Effector memory CD4-positive, alpha-beta T cell (primary cell): ENCODE data around the gene RAB31.

Source experiments
- DNase-seq, 3 donors: peaks; one replicate each; pipeline ENCODE4 v3.0.0-alpha.2; 2020
- H3K27ac ChIP-seq: 2 replicates; pipeline ENCODE4 v1.7.0; 2013; ENCODE audit warnings: mild to moderate bottlenecking, low read length, moderate library complexity; ENCODE audit not compliant: insufficient read depth, poor library complexity, severe bottlenecking
- H3K27me3 ChIP-seq: replicated peaks from 2 replicates; pipeline ENCODE4 v1.7.0; 2013; ENCODE audit warnings: mild to moderate bottlenecking, low read length; ENCODE audit not compliant: insufficient read depth, control insufficient read depth, poor library complexity, severe bottlenecking
- H3K36me3 ChIP-seq: 2 replicates; pipeline ENCODE4 v1.7.0; 2013; ENCODE audit warnings: mild to moderate bottlenecking, low read length, moderate library complexity; ENCODE audit not compliant: control insufficient read depth, insufficient read depth
- H3K4me1 ChIP-seq: 2 replicates; pipeline ENCODE4 v1.7.0; 2013; ENCODE audit warnings: low read length, mild to moderate bottlenecking; ENCODE audit not compliant: control insufficient read depth, insufficient read depth, poor library complexity, severe bottlenecking
- H3K4me3 ChIP-seq: 2 replicates; pipeline ENCODE4 v1.7.0; 2013; ENCODE audit warnings: low read length, low read depth, mild to moderate bottlenecking; ENCODE audit not compliant: insufficient read depth, poor library complexity, severe bottlenecking
- H3K9me3 ChIP-seq: 2 replicates; pipeline ENCODE4 v1.7.0; 2013; ENCODE audit warnings: mild to moderate bottlenecking, low read length, moderate library complexity; ENCODE audit not compliant: control insufficient read depth

The RAB31 gene

GRCh38 chr18:9704233-9705118, 3.6 kb upstream of the RAB31 start:
- Histone ChIP-seq H3K27me3 (peaks cover 10% of the 10 kb centered on the region), H3K4me3 (no peak overlapping the region), H3K9me3 (no peaks in the 10 kb centered on the region), H3K27ac (no peak overlapping the region), H3K4me1 (peaks cover 8% of the 10 kb centered on the region), H3K36me3 (no peaks in the 10 kb centered on the region)
- no peak for DNase-seq

- no peak for DNase-seq
- Histone ChIP-seq H3K4me1 (peaks cover 8% of the 10 kb centered on the region), H3K36me3 (no peaks in the 10 kb centered on the region), H3K27me3 (peaks cover 15% of the 10 kb centered on the region), H3K9me3 (no peaks in the 10 kb centered on the region), H3K4me3 (no peak overlapping the region), H3K27ac (no peak overlapping the region)
These were observed 2.8 kb upstream of the RAB31 start for GRCh38 chr18:9705183-9705829.

- Histone ChIP-seq H3K36me3 (no peaks in the 10 kb centered on the region), H3K4me1 (peaks cover 8% of the 10 kb centered on the region), H3K9me3 (no peaks in the 10 kb centered on the region), H3K27ac (no peak overlapping the region), H3K4me3 (no peak overlapping the region), H3K27me3 (peaks cover 15% of the 10 kb centered on the region)
- DNase-seq = no peak
These were observed 1.8 kb upstream of the RAB31 start for GRCh38 chr18:9706081-9706935.

GRCh38 chr18:9707381-9708056, 582 bp upstream of the RAB31 start:
- Histone ChIP-seq H3K4me1 (peaks cover 8% of the 10 kb centered on the region), H3K36me3 (no peaks in the 10 kb centered on the region)

GRCh38 chr18:9708434-9709303, 568 bp downstream of the RAB31 start:
- no peaks in the 10 kb centered on the region for H3K9me3 ChIP-seq
- H3K36me3 ChIP-seq = no peaks in the 10 kb centered on the region
- no peak for DNase-seq
- peaks cover 15% of the 10 kb centered on the region for H3K27me3 ChIP-seq
- H3K27ac ChIP-seq = no peak overlapping the region
- H3K4me3 ChIP-seq = peak overlapping the region; percentile 47
- peaks cover 8% of the 10 kb centered on the region for H3K4me1 ChIP-seq

More at GRCh38 chr18:9707381-9708056, 582 bp upstream of the RAB31 start:
- no peak for DNase-seq
- Histone ChIP-seq H3K27ac (no peak overlapping the region), H3K9me3 (no peaks in the 10 kb centered on the region), H3K4me3 (no peak overlapping the region), H3K27me3 (peaks cover 15% of the 10 kb centered on the region)

GRCh38 chr18:9709304-9709877, 1.3 kb downstream of the RAB31 start:
- Histone ChIP-seq H3K36me3 (no peaks in the 10 kb centered on the region), H3K4me1 (peaks cover 8% of the 10 kb centered on the region), H3K27ac (no peak overlapping the region), H3K27me3 (peaks cover 15% of the 10 kb centered on the region), H3K4me3 (peak overlapping the region; percentile 47), H3K9me3 (no peaks in the 10 kb centered on the region)
- DNase-seq = no peak

GRCh38 chr18:9710037-9710436, 1.9 kb downstream of the RAB31 start:
- H3K27me3 ChIP-seq = peaks cover 15% of the 10 kb centered on the region
- no peak for DNase-seq
- H3K36me3 ChIP-seq = no peaks in the 10 kb centered on the region
- H3K4me3 ChIP-seq = no peak overlapping the region
- H3K4me1 ChIP-seq = peaks cover 8% of the 10 kb centered on the region
- H3K27ac ChIP-seq = no peak overlapping the region
- no peaks in the 10 kb centered on the region for H3K9me3 ChIP-seq

GRCh38 chr18:9711361-9712129, 3.4 kb downstream of the RAB31 start:
- Histone ChIP-seq H3K4me1 (peaks cover 8% of the 10 kb centered on the region), H3K4me3 (no peak overlapping the region), H3K9me3 (no peaks in the 10 kb centered on the region), H3K36me3 (no peaks in the 10 kb centered on the region), H3K27ac (no peak overlapping the region), H3K27me3 (peaks cover 12% of the 10 kb centered on the region)
- DNase-seq = no peak
